Fibroblast of the aortic adventitia (primary cell): ENCODE results near the gene ZFYVE19. TPM values are rescaled to one million over a fixed set of nuclear protein-coding genes. Genes with fewer than 3 reads are reported as not detected.
A peak's percentile ranks its signal among the peaks of the same experiment; 100 is the strongest.

Experiments
- DNase-seq: peaks from one replicate; pipeline ENCODE4 v3.0.0-alpha.2; 2010; ENCODE audit warnings: low read depth
- H3K4me3 ChIP-seq: 2 replicates; pipeline ENCODE4 v1.5.1; 2011; ENCODE audit warnings: low read depth, mild to moderate bottlenecking, control low read depth, low read length, moderate library complexity
- CTCF ChIP-seq: IDR thresholded peaks from 2 replicates; pipeline ENCODE4 v1.5.1; 2011; ENCODE audit warnings: mild to moderate bottlenecking, low read length, control low read depth, inconsistent platforms; ENCODE audit not compliant: insufficient read depth
- total RNA-seq: library from RNA; depleted of rRNA; stranded (reverse); fragments of >200 nt; gene quantifications from 2 replicates; pipeline ENCODE4 v1.2.3, GENCODE V29; 2012; ENCODE audit warnings: low replicate concordance

ZFYVE19 gene
- total RNA-seq, 1 donor: 24.9 TPM

- DNase-seq: peak; percentile 16
- TF ChIP-seq CTCF: no peak
- no peak overlapping the region for H3K4me3 ChIP-seq
Measured at GRCh38 chr15:40825661-40826422, 19.0 kb downstream of the ZFYVE19 start.

- DNase-seq: no peak
- no peak overlapping the region for H3K4me3 ChIP-seq
- no peak for TF ChIP-seq CTCF
Measured at GRCh38 chr15:40826423-40827075, 19.7 kb downstream of the ZFYVE19 start.

GRCh38 chr15:40828447-40829036, 21.7 kb downstream of the ZFYVE19 start, which contains the start of gene PPP1R14D:
PPP1R14D (minus strand) TSS chr15:40828708; CDS start chr15:40828641, 67 bp downstream.
- TF ChIP-seq CTCF: no peak
- no peak for DNase-seq
- H3K4me3 ChIP-seq: no peak within 1 kb of the TSS

GRCh38 chr15:40829115-40829514, 22.2 kb downstream of the ZFYVE19 start:
- no peak overlapping the region for H3K4me3 ChIP-seq
- no peak for TF ChIP-seq CTCF
- DNase-seq: no peak

GRCh38 chr15:40830884-40831283, 24.0 kb downstream of the ZFYVE19 start:
- no peak for DNase-seq
- no peak overlapping the region for H3K4me3 ChIP-seq
- no peak for TF ChIP-seq CTCF

- no peak for DNase-seq
- no peak overlapping the region for H3K4me3 ChIP-seq
- TF ChIP-seq CTCF: no peak
Measured at GRCh38 chr15:40831861-40832260, 25.0 kb downstream of the ZFYVE19 start.
